ENCODE measurements around the gene AKR7A2. TPM values are rescaled to one million over a fixed set of nuclear protein-coding genes. Genes with fewer than 3 reads are reported as not detected.

Gene AKR7A2
- total RNA-seq, 4 donors from 2014 or later: 57.7 to 93.4 (median 70.3) TPM

- Histone ChIP-seq H3K27ac (no peak overlapping the region), H3K27me3 (no peaks in the 10 kb centered on the region), H3K4me1 (peaks cover 13 to 60% (median 16%) of the 10 kb centered on the region in 3 donors), H3K36me3 (peaks cover 14 to 40% (median 14%) of the 10 kb centered on the region in 3 donors), H3K9me3 (no peaks in the 10 kb centered on the region), H3K4me3 (no peak overlapping the region)
- no peak for TF ChIP-seq POLR2A (IDR thresholded peaks at IDR 0.05)
- TF ChIP-seq, protein P1, sequence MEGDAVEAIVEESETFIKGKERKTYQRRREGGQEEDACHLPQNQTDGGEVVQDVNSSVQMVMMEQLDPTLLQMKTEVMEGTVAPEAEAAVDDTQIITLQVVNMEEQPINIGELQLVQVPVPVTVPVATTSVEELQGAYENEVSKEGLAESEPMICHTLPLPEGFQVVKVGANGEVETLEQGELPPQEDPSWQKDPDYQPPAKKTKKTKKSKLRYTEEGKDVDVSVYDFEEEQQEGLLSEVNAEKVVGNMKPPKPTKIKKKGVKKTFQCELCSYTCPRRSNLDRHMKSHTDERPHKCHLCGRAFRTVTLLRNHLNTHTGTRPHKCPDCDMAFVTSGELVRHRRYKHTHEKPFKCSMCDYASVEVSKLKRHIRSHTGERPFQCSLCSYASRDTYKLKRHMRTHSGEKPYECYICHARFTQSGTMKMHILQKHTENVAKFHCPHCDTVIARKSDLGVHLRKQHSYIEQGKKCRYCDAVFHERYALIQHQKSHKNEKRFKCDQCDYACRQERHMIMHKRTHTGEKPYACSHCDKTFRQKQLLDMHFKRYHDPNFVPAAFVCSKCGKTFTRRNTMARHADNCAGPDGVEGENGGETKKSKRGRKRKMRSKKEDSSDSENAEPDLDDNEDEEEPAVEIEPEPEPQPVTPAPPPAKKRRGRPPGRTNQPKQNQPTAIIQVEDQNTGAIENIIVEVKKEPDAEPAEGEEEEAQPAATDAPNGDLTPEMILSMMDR (IDR thresholded peaks at IDR 0.05): no peak
- no peak for DNase-seq
- intact Hi-C loops (cut with DNase I): no loop called here
- WGBS, 2 donors: 71 to 84% methylated on average over 7 of the region's 7 CpGs
Observed at GRCh38 chr1:19310061-19310460, 1.9 kb downstream of the AKR7A2 start.

GRCh38 chr1:19309123-19309813 lies 2.7 kb downstream of the AKR7A2 start:
- TF ChIP-seq, protein P1 (IDR thresholded peaks at IDR 0.05): no peak
- TF ChIP-seq POLR2A (IDR thresholded peaks at IDR 0.05): no peak
- intact Hi-C loops (cut with DNase I): no loop called here
- no peaks in the 10 kb centered on the region for H3K9me3 ChIP-seq
- H3K4me3 ChIP-seq: no peak overlapping the region
- no peak overlapping the region for H3K27ac ChIP-seq
- no peak for DNase-seq
- peaks cover 14 to 48% (median 20%) of the 10 kb centered on the region in 3 donors for H3K36me3 ChIP-seq
- H3K4me1 ChIP-seq: peaks cover 13 to 52% (median 16%) of the 10 kb centered on the region in 3 donors
- no peaks in the 10 kb centered on the region for H3K27me3 ChIP-seq
- WGBS, 2 donors: 71 to 87% methylated on average over 6 of the region's 6 CpGs

DNA sequence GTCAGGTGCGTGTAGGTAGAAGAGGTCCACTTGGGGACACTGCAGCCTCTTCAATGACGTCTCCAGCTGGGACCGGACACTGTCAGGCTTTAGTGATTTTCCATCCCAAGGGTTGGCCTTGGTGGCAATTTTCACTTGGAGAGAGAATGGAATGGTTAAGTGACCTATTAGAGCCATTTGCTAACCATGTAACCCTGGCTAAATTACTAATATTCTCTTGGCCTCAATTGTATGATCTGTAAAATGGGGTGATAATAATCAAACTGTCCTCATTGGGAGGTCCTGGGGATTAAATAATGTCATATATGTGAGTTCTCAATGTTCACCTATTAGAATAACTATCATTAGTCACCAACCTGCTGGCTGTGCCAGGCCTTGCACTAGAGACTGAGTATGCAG lies 3.4 kb downstream of the AKR7A2 start:
- Histone ChIP-seq H3K27ac (no peak overlapping the region), H3K9me3 (no peaks in the 10 kb centered on the region), H3K36me3 (peaks cover 21 to 55% (median 27%) of the 10 kb centered on the region in 3 donors), H3K4me1 (peaks cover 13 to 45% (median 16%) of the 10 kb centered on the region in 3 donors), H3K27me3 (no peaks in the 10 kb centered on the region), H3K4me3 (no peak overlapping the region)
- intact Hi-C loops (cut with DNase I): no loop called here
- 100% methylated on average over 1 of the region's 3 CpGs for WGBS, 2 donors
- TF ChIP-seq, protein P1 (IDR thresholded peaks at IDR 0.05): no peak
- TF ChIP-seq POLR2A (IDR thresholded peaks at IDR 0.05): no peak
- DNase-seq: no peak

- Histone ChIP-seq H3K4me1 (peaks cover 9 to 39% (median 14%) of the 10 kb centered on the region in 3 donors), H3K36me3 (peaks cover 23 to 61% (median 28%) of the 10 kb centered on the region in 3 donors), H3K27ac (no peak overlapping the region), H3K27me3 (no peaks in the 10 kb centered on the region), H3K4me3 (no peak overlapping the region), H3K9me3 (no peaks in the 10 kb centered on the region)
- WGBS, 2 donors: 96% methylated on average over 2 of the region's 10 CpGs; no CpG with 5 or more reads in 1 of the 2 donors
- intact Hi-C loops (cut with DNase I): no loop called here
- no peak for DNase-seq
- TF ChIP-seq POLR2A (IDR thresholded peaks at IDR 0.05): no peak
- TF ChIP-seq, protein P1 (IDR thresholded peaks at IDR 0.05): no peak
Observed at GRCh38 chr1:19307794-19308508, 4.0 kb downstream of the AKR7A2 start.

DNA sequence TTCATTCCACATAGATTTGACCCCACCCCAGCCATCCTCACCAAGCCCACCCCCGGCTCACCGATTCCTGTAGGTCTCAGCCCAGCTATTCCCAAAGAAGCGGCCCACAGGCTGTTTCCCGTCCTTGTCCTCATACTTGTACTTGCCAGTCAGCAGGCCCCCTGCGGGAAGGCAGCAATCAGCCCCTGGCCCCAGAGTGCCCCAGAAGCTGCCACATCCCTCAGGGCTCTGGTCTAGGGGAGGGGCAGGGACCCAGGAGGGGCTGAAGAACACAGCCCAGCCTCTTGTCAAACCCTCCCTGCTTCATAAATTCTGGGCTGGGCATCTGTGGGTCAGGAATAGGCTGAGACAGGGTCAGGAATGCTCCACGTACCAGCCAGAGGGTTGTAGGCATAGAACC lies 5.0 kb downstream of the AKR7A2 start:
- Histone ChIP-seq H3K9me3 (no peaks in the 10 kb centered on the region), H3K36me3 (peaks cover 23 to 71% (median 28%) of the 10 kb centered on the region in 3 donors), H3K4me1 (peaks cover 6 to 34% (median 9%) of the 10 kb centered on the region in 3 donors), H3K4me3 (no peak overlapping the region), H3K27me3 (no peaks in the 10 kb centered on the region), H3K27ac (no peak overlapping the region)
- no peak for DNase-seq
- TF ChIP-seq, protein P1 (IDR thresholded peaks at IDR 0.05): no peak
- no peak for TF ChIP-seq POLR2A (IDR thresholded peaks at IDR 0.05)
- WGBS, 2 donors: 89 to 100% methylated on average over 4 to 6 of the region's 6 CpGs
- intact Hi-C loops (cut with DNase I): no loop called here
